Psoas muscle (tissue), 8 donors: Measurements from ENCODE around the gene TMEM163. TPM values are rescaled to one million over a fixed set of nuclear protein-coding genes. Genes with fewer than 3 reads are reported as not detected.

Experiments
- ATAC-seq, 4 donors: fragments of 200-7000 bp; cut with Tn5 transposase; one replicate each; pipeline ENCODE4 v1.9.1; 2020; ENCODE audit warnings: moderate library complexity in 3 of 4, mild to moderate bottlenecking in 2 of 4
- DNase-seq, 2 donors: peaks; one replicate each; pipeline ENCODE4 v3.0.0-alpha.2; 2020
- H3K27ac ChIP-seq: fragments of 200-600 bp; one replicate; pipeline ENCODE4 v1.8.0; 2022
- H3K27me3 ChIP-seq, 3 donors: fragments of 200-600 bp in 1 of 3; one replicate each; pipeline versions ENCODE4 v1.6.1 to v1.8.0; 2013 to 2022; ENCODE audit warnings: low read length in 2 of 3, mild to moderate bottlenecking in 2 of 3, moderate library complexity in 1 of 3; ENCODE audit not compliant: insufficient read depth in 3 of 3
- H3K36me3 ChIP-seq, 2 donors: fragments of 200-600 bp in 1 of 2; one replicate each; pipeline versions ENCODE4 v1.6.1 to v1.8.0; 2013 to 2022; ENCODE audit warnings: low read depth in 1 of 2, mild to moderate bottlenecking in 1 of 2, moderate library complexity in 1 of 2; ENCODE audit not compliant: insufficient read depth in 1 of 2
- H3K4me1 ChIP-seq: fragments of 200-600 bp; one replicate; pipeline ENCODE4 v1.8.0; 2022
- H3K4me3 ChIP-seq: fragments of 200-600 bp; one replicate; pipeline ENCODE4 v1.8.0; 2022; ENCODE audit warnings: mild to moderate bottlenecking
- H3K9me3 ChIP-seq: fragments of 200-600 bp; one replicate; pipeline ENCODE4 v1.8.0; 2022
- CTCF ChIP-seq: fragments of 200-600 bp; IDR thresholded peaks from one replicate; pipeline ENCODE4 v1.8.0; 2022; ENCODE audit warnings: antibody characterized with exemption
- WGBS, 3 donors: extraction: QIAGEN DNeasy Blood & Tissue Kit; methylation state at CpG; one replicate each; pipeline versions ENCODE4 v1.1.6 to v1.1.7; 2013; 5-methylcytosine and 5-hydroxymethylcytosine counted together
- intact Hi-C, 2 donors: fragments of 100-400 bp; cut with DNase I; formaldehyde crosslinking; loops; one replicate each; pipeline versions ENCODE4 v1.11.0 to v1.14.2; 2022
- polyA plus RNA-seq, 3 donors: library from polyadenylated mRNA; stranded (reverse); fragments of 200-250 nt; gene quantifications; one replicate each; pipeline ENCODE4 v1.2.3, GENCODE V29; 2013
- total RNA-seq, 4 donors: library from RNA; stranded (reverse); fragmentation: NEBNext Ultra II Directional in 2 of 4; extraction: Animal tissue kit (Norgen Biotek cat#: 25700) in 2 of 4; gene quantifications; one replicate each; pipeline versions ENCODE4 v1.2.1 to v1.2.4, GENCODE V29; 2021 to 2023
- donor health status: healthy with polysubstance abuse.
- donor health status: DM: no; HTN: no; CAD: no; lungs with moderate emphysema.
- donor health status: Bipolar disorder and iron deficiency.
- donor health status: healthy.
- donor health status: DM: yes; HTN: yes; CAD: no.
- donor health status: DM: no; HTN: no; CAD: no.
- donor health status: DM: no; HTN: no; CAD: no.
- donor health status: DM: yes; HTN: yes; CAD: no.

TMEM163 gene
- total and polyA plus RNA-seq, 7 donors, result 0.17 to 0.52 (median 0.28) TPM; not detected in 1

GRCh38 chr2:134452042-134452733 is 266.6 kb downstream of the TMEM163 start:
- ATAC-seq, result no peak

GRCh38 chr2:134451347-134451630 is 267.5 kb downstream of the TMEM163 start:
- Histone ChIP-seq H3K9me3 (no peaks in the 10 kb centered on the region), H3K36me3 (no peaks in the 10 kb centered on the region), H3K4me1 (no peaks in the 10 kb centered on the region), H3K27me3 (no peaks in the 10 kb centered on the region), H3K4me3 (no peak overlapping the region), H3K27ac (no peak overlapping the region)
- 47 to 96% (median 48%) methylated on average over 2 of the region's 2 CpGs for WGBS, 3 donors
- peak in 1 of 4 donors; percentile 15 for ATAC-seq
- no peak for DNase-seq
- intact Hi-C loops, result loop anchor here (5.0 to 10.0 kb wide), 2 partner anchors 444 to 451 kb away; no protein-coding TSS in a partner anchor
- TF ChIP-seq CTCF, result no peak

More at GRCh38 chr2:134452042-134452733, 266.6 kb downstream of the TMEM163 start:
- Histone ChIP-seq H3K4me3 (no peak overlapping the region), H3K36me3 (no peaks in the 10 kb centered on the region), H3K27ac (no peak overlapping the region), H3K4me1 (no peaks in the 10 kb centered on the region), H3K27me3 (no peaks in the 10 kb centered on the region), H3K9me3 (no peaks in the 10 kb centered on the region)
- DNase-seq, result no peak
- TF ChIP-seq CTCF, result no peak
- intact Hi-C loops, result loop anchor here (5.0 to 10.0 kb wide), 2 partner anchors 443 to 450 kb away; no protein-coding TSS in a partner anchor
- 94 to 96% (median 95%) methylated on average over 9 of the region's 9 CpGs for WGBS, 3 donors

GRCh38 chr2:134449751-134450513 is 268.9 kb downstream of the TMEM163 start:
- H3K4me1 ChIP-seq, result no peaks in the 10 kb centered on the region
- 95 to 97% (median 96%) methylated on average over 15 of the region's 15 CpGs for WGBS, 3 donors
- TF ChIP-seq CTCF, result no peak
- no peak overlapping the region for H3K27ac ChIP-seq
- no peaks in the 10 kb centered on the region for H3K9me3 ChIP-seq
- no peaks in the 10 kb centered on the region for H3K36me3 ChIP-seq
- no peaks in the 10 kb centered on the region for H3K27me3 ChIP-seq
- ATAC-seq (no peak), DNase-seq (no peak)
- no peak overlapping the region for H3K4me3 ChIP-seq
- intact Hi-C loops, result loop anchor here (5.0 to 10.0 kb wide), 2 partner anchors 445 to 452 kb away; no protein-coding TSS in a partner anchor

GRCh38 chr2:134449157-134449556 is 269.6 kb downstream of the TMEM163 start:
- Histone ChIP-seq H3K27me3 (no peaks in the 10 kb centered on the region), H3K4me1 (no peaks in the 10 kb centered on the region), H3K36me3 (no peaks in the 10 kb centered on the region), H3K9me3 (no peaks in the 10 kb centered on the region), H3K27ac (no peak overlapping the region), H3K4me3 (no peak overlapping the region)
- 80 to 84% (median 81%) methylated on average over 7 of the region's 7 CpGs for WGBS, 3 donors
- DNase-seq (no peak), ATAC-seq (no peak)
- TF ChIP-seq CTCF, result no peak
- intact Hi-C loops, result no loop called here
